GOT3 (cell line): ENCODE data around the gene RHCG.

ENCODE experiments used
- DNase-seq: peaks from one replicate; lab custom pipeline; 2025; ENCODE audit warnings: mixed read lengths; lab: John Stamatoyannopoulos, UW

Gene RHCG

DNA sequence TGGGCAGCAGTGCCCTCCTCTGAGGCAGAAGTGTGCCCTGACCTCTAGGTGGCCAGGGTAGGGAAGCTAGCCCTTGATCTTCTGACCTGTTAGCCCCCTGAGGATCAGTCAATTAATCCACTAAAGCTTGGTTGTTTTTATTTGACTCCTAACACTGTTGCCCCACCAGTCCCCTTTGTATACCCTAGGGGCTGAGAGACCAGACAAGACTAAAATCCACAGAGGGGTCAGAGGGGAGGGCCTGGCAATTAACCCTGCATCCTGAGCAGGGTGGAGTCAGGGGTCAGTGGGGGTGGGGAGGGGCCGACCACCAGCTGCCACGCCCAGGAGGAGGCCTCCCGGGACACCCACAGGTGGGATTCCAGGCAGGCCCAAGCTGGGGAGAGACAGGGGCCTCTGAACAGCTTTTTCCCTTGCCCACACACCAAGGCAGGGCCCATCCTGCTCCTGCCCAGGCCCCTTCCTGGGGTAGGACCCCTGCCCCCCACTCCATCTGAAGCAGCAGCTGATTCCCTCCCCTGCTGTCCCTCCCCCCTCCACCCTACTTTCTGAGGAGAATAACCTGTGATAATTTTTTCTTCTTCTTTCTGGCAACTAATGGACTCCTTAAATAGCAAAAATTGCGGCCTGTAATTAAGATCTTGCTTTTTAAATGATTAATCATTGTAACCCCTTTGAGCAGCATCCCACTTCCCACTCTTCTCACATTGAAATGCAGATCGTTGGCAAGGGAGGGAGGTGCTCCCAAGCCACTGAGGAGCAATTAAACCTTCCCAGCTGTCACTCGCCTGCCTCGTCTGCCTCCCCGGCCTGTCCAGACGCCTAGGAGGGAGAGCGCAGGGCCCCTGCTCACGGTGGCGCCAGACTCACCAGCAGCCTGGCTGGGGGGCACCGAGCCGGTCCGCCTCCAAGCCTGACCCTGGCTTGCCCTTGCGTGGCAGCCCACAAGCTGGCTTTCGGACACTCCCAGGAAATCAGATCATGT lies 51.9 kb downstream of the RHCG start:
- no peak for DNase-seq

- no peak for DNase-seq
Measured at GRCh38 chr15:89443581-89443980, 52.8 kb downstream of the RHCG start.

- DNase-seq = no peak
Measured at GRCh38 chr15:89442671-89443307, 53.6 kb downstream of the RHCG start.

DNA sequence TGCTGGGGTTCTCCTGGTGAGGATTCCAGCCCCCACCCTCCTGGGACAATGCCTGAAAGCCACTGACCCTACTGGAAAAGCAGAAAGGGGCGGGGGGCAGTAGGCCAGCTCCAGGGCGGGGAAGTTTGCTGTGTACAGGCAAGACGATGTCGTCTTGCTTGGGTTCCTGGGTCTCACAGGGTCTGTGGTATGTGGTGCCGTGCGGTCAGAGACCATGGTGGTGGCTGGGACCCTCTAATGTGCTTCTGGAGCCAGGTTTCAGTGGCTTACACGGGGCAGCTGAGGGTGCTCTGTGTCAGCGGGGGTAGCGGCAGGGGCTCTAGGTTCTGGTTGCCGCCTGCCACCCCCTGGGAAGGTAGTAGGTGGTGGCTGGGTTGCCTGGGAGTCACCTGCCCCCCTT lies 54.2 kb downstream of the RHCG start:
- no peak for DNase-seq

- no peak for DNase-seq
Measured at GRCh38 chr15:89441295-89441812, 55.0 kb downstream of the RHCG start.

DNA sequence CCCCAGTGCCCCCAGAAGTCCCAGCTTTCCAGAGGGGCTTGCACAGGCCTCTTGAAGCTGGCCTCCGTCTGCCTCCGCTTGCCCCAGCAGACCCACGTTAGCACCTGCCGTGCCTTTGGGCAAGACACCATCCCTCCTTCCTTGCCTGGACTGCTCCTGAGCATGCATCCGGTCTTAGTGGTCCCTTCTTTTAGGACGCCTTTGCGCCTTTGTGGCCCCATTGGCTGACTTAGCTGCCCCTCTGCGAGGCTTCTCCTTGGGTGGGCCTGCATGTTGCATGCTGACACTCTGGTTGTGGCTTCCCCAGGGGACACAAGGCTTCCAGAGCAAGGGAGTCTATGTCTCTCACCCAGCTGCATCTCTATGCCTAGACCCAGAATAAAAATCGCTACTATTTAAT lies 56.6 kb downstream of the RHCG start:
- no peak for DNase-seq

- no peak for DNase-seq
Measured at GRCh38 chr15:89436560-89437311, 59.6 kb downstream of the RHCG start.

GRCh38 chr15:89435362-89435761 lies 61.0 kb downstream of the RHCG start:
- DNase-seq = no peak

GRCh38 chr15:89433686-89434085 lies 62.7 kb downstream of the RHCG start:
- no peak for DNase-seq

GRCh38 chr15:89430530-89431341 lies 65.6 kb downstream of the RHCG start:
- peak; percentile 44 for DNase-seq

DNA sequence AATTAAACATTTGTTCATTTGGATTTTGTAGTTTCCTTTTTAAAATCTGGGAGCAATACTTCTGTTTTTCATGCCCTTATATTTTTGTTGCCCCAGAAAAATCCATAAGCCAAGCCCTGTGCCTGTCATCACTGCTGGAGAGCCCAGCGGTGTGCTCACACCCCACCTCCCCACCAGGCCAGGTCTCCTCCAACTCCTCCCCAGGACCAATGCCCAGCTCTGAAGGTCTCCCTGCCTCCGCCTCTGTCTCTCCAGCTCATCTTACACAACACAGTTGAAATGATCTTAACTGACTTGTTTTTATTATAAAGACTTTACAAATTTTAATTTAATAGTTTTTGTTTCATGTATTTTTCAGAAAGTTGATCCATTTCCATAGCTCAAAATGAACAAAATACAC lies 66.4 kb downstream of the RHCG start:
- DNase-seq = no peak

DNA sequence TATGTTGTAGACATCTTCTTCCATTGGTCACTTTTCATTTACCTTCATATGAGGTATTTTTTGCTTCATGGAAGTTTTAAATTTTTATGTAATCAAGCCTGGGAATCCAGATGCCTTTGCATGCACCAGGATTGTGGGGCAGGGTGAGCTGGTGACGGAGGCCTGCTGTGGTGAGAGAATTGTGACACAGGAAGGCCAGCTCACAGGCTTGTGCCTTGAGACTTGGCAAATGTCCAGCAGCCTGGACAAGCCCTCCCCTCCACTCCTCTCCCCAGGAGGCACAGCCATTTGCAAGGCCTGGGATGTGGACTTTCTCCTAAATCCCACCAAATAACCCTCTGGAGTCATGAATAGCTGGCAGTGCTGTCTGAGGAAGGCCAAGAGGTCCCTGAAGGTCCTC lies 67.4 kb downstream of the RHCG start:
- DNase-seq = no peak

DNA sequence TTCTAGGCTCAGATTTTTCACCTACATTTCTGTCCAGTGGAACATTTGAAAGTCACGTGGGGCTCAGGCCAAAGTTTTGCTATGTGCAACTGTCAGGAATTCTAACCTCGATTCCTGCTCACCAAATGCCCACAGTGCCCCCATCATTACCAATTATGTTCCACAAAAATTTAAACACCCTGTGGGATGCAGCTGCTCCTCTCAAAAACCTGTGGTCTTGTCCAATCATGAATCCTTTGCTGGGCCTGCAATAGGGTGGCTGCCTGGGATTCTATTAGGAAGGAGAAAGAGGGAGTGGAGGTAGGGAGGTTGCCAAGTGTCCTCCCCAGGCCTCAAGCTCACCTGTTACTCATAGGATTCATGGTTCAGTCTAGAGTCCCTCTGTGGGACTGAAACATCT lies 68.1 kb downstream of the RHCG start:
- no peak for DNase-seq

GRCh38 chr15:89426500-89426899 lies 69.9 kb downstream of the RHCG start:
- no peak for DNase-seq

- no peak for DNase-seq
Measured at GRCh38 chr15:89423981-89424380, 72.4 kb downstream of the RHCG start.
